ENCODE results near the gene GATAD2A.
"Not testable (repeated sequence)": the region's sequence is repeated elsewhere in the genome, so short reads cannot be mapped to it uniquely, and the experiment has no call there.

DNA sequence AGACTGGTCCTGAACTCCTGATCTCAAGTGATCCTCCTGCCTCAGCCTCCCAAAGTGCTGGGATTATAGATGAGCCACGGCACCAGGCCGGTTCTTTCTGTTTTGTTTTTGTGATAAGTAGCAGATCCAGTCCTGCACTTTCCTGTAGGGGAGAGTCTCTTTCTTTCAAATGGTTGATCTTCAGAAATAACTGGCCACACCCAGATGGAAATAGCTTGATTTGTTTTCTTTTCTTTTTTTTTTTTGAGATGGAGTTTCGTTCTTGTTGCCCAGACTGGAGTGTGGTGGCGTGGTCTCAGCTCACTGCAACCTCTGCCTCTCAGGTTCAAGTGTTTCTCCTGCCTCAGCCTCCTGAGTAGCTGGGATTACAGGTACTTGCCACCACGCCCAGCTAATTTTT is 66.6 kb downstream of the GATAD2A start:
- TF ChIP-seq JUND (IDR thresholded peaks at IDR 0.05); TAF1 (conservative IDR thresholded peaks at IDR 0.05); RAD21 (IDR thresholded peaks at IDR 0.05); MAX (IDR thresholded peaks at IDR 0.05); CTCF (IDR thresholded peaks at IDR 0.05; ENCODE audit: low read depth, low read length, missing input control); SP1 (IDR thresholded peaks at IDR 0.05); RXRA (IDR thresholded peaks at IDR 0.05); ZBTB33 (IDR thresholded peaks at IDR 0.05); FOXA1 (IDR thresholded peaks at IDR 0.05); GABPA (IDR thresholded peaks at IDR 0.05 in 1 of 2, conservative IDR thresholded peaks at IDR 0.05 in 1 of 2); YY1 (IDR thresholded peaks at IDR 0.05): not testable (repeated sequence)
- TF ChIP-seq, protein P1, sequence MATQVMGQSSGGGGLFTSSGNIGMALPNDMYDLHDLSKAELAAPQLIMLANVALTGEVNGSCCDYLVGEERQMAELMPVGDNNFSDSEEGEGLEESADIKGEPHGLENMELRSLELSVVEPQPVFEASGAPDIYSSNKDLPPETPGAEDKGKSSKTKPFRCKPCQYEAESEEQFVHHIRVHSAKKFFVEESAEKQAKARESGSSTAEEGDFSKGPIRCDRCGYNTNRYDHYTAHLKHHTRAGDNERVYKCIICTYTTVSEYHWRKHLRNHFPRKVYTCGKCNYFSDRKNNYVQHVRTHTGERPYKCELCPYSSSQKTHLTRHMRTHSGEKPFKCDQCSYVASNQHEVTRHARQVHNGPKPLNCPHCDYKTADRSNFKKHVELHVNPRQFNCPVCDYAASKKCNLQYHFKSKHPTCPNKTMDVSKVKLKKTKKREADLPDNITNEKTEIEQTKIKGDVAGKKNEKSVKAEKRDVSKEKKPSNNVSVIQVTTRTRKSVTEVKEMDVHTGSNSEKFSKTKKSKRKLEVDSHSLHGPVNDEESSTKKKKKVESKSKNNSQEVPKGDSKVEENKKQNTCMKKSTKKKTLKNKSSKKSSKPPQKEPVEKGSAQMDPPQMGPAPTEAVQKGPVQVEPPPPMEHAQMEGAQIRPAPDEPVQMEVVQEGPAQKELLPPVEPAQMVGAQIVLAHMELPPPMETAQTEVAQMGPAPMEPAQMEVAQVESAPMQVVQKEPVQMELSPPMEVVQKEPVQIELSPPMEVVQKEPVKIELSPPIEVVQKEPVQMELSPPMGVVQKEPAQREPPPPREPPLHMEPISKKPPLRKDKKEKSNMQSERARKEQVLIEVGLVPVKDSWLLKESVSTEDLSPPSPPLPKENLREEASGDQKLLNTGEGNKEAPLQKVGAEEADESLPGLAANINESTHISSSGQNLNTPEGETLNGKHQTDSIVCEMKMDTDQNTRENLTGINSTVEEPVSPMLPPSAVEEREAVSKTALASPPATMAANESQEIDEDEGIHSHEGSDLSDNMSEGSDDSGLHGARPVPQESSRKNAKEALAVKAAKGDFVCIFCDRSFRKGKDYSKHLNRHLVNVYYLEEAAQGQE (IDR thresholded peaks at IDR 0.05) = not testable (repeated sequence)
